Natural killer cell (primary cell): ENCODE data around the gene CAMTA1. TPM values are rescaled to one million over a fixed set of nuclear protein-coding genes. Genes with fewer than 3 reads are reported as not detected.

Experiments used
- ATAC-seq, 3 donors: fragments of 150-1000 bp in 2 of 3; fragments of 200-7000 bp in 1 of 3; cut with Tn5 transposase; 1 replicate in 1 of 3; 2 replicates in 2 of 3; pipeline ENCODE4 v1.10.0; 2021; ENCODE audit warnings: mild to moderate bottlenecking in 2 of 3, moderate library complexity in 2 of 3
- DNase-seq, 2 donors: peaks; one replicate each; pipeline versions ENCODE4 v3.0.0 to v3.0.0-alpha.2; 2013 to 2021; ENCODE audit warnings: mixed read lengths in 1 of 2
- H3K27ac ChIP-seq: one replicate; pipeline ENCODE4 v1.5.1; 2013; ENCODE audit warnings: mild to moderate bottlenecking, low read length
- H3K27me3 ChIP-seq: one replicate; pipeline ENCODE4 v1.6.1; 2013; ENCODE audit warnings: low read length; ENCODE audit not compliant: control insufficient read depth, insufficient read depth
- H3K36me3 ChIP-seq: one replicate; pipeline ENCODE4 v1.6.1; 2013; ENCODE audit warnings: low read length; ENCODE audit not compliant: control insufficient read depth, insufficient read depth
- H3K4me1 ChIP-seq: one replicate; pipeline ENCODE4 v1.6.1; 2013; ENCODE audit warnings: low read length; ENCODE audit not compliant: control insufficient read depth, insufficient read depth
- H3K4me3 ChIP-seq: one replicate; pipeline ENCODE4 v1.5.1; 2013; ENCODE audit warnings: low read length
- H3K9me3 ChIP-seq: one replicate; pipeline ENCODE4 v1.6.1; 2013; ENCODE audit warnings: low read length; ENCODE audit not compliant: control insufficient read depth, insufficient read depth
- H3K27ac Mint-ChIP-seq, 2 donors: one replicate each; pipeline ENCODE4 v1.8.0; 2022; ENCODE audit warnings: mild to moderate bottlenecking in 2 of 2, mixed read lengths in 2 of 2, moderate library complexity in 1 of 2
- H3K27me3 Mint-ChIP-seq, 2 donors: one replicate each; pipeline ENCODE4 v1.8.0; 2022; ENCODE audit warnings: low read depth in 2 of 2, mixed read lengths in 2 of 2
- H3K36me3 Mint-ChIP-seq: one replicate; pipeline ENCODE4 v1.8.0; 2022; ENCODE audit warnings: mixed read lengths
- H3K4me1 Mint-ChIP-seq, 2 donors: one replicate each; pipeline ENCODE4 v1.8.0; 2022; ENCODE audit warnings: mixed read lengths in 2 of 2
- H3K4me3 Mint-ChIP-seq: one replicate; pipeline ENCODE4 v1.8.0; 2022; ENCODE audit warnings: mild to moderate bottlenecking, moderate library complexity, mixed read lengths
- H3K9me3 Mint-ChIP-seq, 2 donors: one replicate each; pipeline ENCODE4 v1.8.0; 2022; ENCODE audit warnings: mixed read lengths in 2 of 2
- WGBS: methylation state at CpG from one replicate; pipeline ENCODE4 v1.1.7; 2013; ENCODE audit warnings: missing lambda C conversion rate; ENCODE audit not compliant: insufficient coverage; 5-methylcytosine and 5-hydroxymethylcytosine counted together
- intact Hi-C: fragments of 100-400 bp; cut with micrococcal nuclease; formaldehyde crosslinking; loops from one replicate; pipeline ENCODE4 v1.14.2; 2022
- total RNA-seq, 4 donors: library from RNA; stranded (reverse); fragments of 120-200 nt in 1 of 4; gene quantifications; one replicate each; pipeline versions ENCODE4 v1.2.3 to v1.2.4, GENCODE V29; 2013 to 2022
- TF ChIP-seq, protein P1 (sequence below): fragments of 200-600 bp; IDR thresholded peaks from one replicate; pipeline ENCODE4 v1.8.0; 2022; ENCODE audit warnings: antibody characterized with exemption

CAMTA1 gene
- total RNA-seq, 3 donors from 2014 or later (not counting 1 experiment from before 2014, with no cell fraction given) = 40.6 to 53.3 (median 44.9) TPM

DNA sequence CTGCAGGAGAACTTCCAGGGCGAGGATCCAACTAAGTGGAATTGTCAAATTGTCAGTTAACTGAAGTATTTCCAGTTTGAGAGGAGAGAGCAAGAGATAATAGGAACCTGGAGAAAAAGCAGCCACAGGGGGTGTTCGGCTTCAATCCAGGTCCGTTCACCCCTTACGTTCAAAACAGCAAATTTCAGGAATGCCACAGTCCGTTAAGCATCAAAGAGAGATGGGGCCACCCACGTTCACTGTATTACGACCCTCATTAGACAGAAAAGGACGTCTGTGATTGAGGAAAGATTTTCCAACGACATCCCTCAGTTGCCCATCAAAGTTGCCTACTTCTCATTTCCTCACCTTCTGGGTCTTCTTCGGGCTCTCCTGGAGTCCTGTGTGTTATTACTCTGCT lies 563.3 kb downstream of the CAMTA1 start:
- Histone ChIP-seq H3K27ac (no peak overlapping the region), H3K4me3 (no peak overlapping the region), H3K27me3 (no peaks in the 10 kb centered on the region), H3K9me3 (no peaks in the 10 kb centered on the region), H3K36me3 (no peaks in the 10 kb centered on the region), H3K4me1 (no peaks in the 10 kb centered on the region)
- no peaks in the 10 kb centered on the region for H3K9me3 Mint-ChIP-seq
- H3K4me3 Mint-ChIP-seq = no peak overlapping the region
- DNase-seq (no peak), ATAC-seq (no peak)
- H3K4me1 Mint-ChIP-seq = no peaks in the 10 kb centered on the region
- TF ChIP-seq, protein P1, sequence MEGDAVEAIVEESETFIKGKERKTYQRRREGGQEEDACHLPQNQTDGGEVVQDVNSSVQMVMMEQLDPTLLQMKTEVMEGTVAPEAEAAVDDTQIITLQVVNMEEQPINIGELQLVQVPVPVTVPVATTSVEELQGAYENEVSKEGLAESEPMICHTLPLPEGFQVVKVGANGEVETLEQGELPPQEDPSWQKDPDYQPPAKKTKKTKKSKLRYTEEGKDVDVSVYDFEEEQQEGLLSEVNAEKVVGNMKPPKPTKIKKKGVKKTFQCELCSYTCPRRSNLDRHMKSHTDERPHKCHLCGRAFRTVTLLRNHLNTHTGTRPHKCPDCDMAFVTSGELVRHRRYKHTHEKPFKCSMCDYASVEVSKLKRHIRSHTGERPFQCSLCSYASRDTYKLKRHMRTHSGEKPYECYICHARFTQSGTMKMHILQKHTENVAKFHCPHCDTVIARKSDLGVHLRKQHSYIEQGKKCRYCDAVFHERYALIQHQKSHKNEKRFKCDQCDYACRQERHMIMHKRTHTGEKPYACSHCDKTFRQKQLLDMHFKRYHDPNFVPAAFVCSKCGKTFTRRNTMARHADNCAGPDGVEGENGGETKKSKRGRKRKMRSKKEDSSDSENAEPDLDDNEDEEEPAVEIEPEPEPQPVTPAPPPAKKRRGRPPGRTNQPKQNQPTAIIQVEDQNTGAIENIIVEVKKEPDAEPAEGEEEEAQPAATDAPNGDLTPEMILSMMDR = no peak
- no peaks in the 10 kb centered on the region for H3K36me3 Mint-ChIP-seq
- H3K27ac Mint-ChIP-seq = no peak overlapping the region
- H3K27me3 Mint-ChIP-seq = peaks cover 1 to 11% of the 10 kb centered on the region in 2 donors
- intact Hi-C loops = no loop called here
- WGBS = 80% methylated on average over 10 of the region's 10 CpGs

DNA sequence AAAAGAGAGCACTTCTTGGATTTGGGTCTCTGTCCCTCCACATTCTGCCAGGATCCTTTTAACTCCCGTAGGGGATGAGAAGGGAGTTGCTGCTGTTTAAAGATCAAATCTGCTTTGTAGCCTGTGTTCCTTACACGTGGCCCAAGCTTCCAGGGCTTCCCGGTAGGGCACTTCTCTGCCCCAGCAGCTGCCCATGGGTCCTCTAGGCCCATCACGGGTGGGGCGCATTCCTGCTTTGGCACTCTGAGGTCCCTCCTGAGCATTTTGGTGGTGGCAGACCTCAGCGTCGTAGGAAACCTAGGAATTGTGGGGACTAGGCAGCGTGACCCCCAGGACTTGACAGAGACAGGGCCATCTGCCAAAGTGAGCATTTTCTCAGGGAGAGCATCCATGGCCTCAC lies 565.5 kb downstream of the CAMTA1 start:
- Histone ChIP-seq H3K4me1 (no peaks in the 10 kb centered on the region), H3K4me3 (no peak overlapping the region), H3K27ac (no peak overlapping the region), H3K27me3 (no peaks in the 10 kb centered on the region), H3K36me3 (no peaks in the 10 kb centered on the region), H3K9me3 (no peaks in the 10 kb centered on the region)
- Mint-ChIP-seq H3K27me3 (peaks cover 0 to 5% of the 10 kb centered on the region in 2 donors), H3K4me1 (no peaks in the 10 kb centered on the region), H3K36me3 (no peaks in the 10 kb centered on the region), H3K4me3 (no peak overlapping the region), H3K9me3 (no peaks in the 10 kb centered on the region), H3K27ac (no peak overlapping the region)
- no peak for DNase-seq
- TF ChIP-seq, protein P1 = no peak
- intact Hi-C loops = no loop called here
- WGBS = 88% methylated on average over 8 of the region's 8 CpGs
- ATAC-seq = no peak

DNA sequence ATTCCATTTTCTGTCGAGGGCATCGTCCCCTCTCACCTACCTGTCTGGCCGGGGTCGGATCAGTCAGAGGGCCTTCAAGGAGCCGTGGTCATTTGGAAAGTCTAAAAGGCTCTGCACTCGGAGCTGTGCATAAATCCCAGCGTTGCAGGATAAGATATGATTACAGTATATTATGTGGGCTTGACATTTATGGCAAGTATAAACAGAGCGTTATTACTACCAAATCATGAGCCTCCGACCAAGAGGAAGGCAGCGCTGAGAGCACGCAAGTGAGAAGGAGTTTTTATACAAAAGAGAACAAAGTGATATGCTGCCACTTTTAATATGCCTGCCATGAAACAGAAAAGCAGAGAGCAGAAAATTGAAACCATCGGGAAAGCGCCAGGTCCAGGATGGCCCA lies 566.4 kb downstream of the CAMTA1 start:
- H3K4me1 Mint-ChIP-seq = no peaks in the 10 kb centered on the region
- no peak overlapping the region for H3K27ac Mint-ChIP-seq

DNA sequence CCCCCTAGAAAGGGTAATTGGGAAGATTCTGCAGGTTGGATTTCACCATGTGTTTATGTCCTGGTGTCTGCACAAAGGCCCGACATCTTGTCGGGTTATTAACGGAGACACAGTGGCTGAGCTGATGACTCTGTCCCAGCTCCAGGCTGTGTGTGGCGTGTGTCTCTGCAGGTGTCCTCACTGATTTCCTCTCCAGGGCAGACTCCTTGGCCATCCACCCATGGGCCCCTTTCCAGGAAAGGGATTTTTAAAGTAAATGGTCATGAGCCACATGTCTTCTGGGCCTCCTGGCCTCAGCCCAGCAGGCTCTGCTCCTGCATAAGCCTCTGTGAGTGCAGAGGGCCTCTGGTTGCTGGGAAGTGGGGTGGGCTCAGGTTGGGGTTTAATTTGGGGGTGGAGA lies 567.1 kb downstream of the CAMTA1 start:
- Histone ChIP-seq H3K27ac (no peak overlapping the region), H3K36me3 (no peaks in the 10 kb centered on the region), H3K4me1 (no peaks in the 10 kb centered on the region), H3K4me3 (no peak overlapping the region), H3K27me3 (no peaks in the 10 kb centered on the region), H3K9me3 (no peaks in the 10 kb centered on the region)
- H3K4me3 Mint-ChIP-seq = no peak overlapping the region
- H3K9me3 Mint-ChIP-seq = no peaks in the 10 kb centered on the region
- peaks cover 0 to 5% of the 10 kb centered on the region in 2 donors for H3K27me3 Mint-ChIP-seq
- 91% methylated on average over 4 of the region's 4 CpGs for WGBS
- H3K36me3 Mint-ChIP-seq = no peaks in the 10 kb centered on the region
- H3K4me1 Mint-ChIP-seq = no peaks in the 10 kb centered on the region
- intact Hi-C loops = no loop called here
- DNase-seq = no peak
- no peak for ATAC-seq
- TF ChIP-seq, protein P1 = no peak
- no peak overlapping the region for H3K27ac Mint-ChIP-seq

More for the DNA sequence above, 566.4 kb downstream of the CAMTA1 start:
- 93% methylated on average over 13 of the region's 13 CpGs for WGBS
- ATAC-seq (no peak), DNase-seq (no peak)
- H3K4me1 ChIP-seq = no peaks in the 10 kb centered on the region
- H3K36me3 ChIP-seq = no peaks in the 10 kb centered on the region
- Mint-ChIP-seq H3K27me3 (peaks cover 0 to 5% of the 10 kb centered on the region in 2 donors), H3K4me3 (no peak overlapping the region), H3K36me3 (no peaks in the 10 kb centered on the region), H3K9me3 (no peaks in the 10 kb centered on the region)
- H3K4me3 ChIP-seq = no peak overlapping the region
- no peaks in the 10 kb centered on the region for H3K27me3 ChIP-seq
- no peak overlapping the region for H3K27ac ChIP-seq
- TF ChIP-seq, protein P1 = no peak
- H3K9me3 ChIP-seq = no peaks in the 10 kb centered on the region
- intact Hi-C loops = no loop called here
